ENCODE results near the gene GID8. TPM values are rescaled to one million over a fixed set of nuclear protein-coding genes. Genes with fewer than 3 reads are reported as not detected.
A peak's percentile ranks its signal among the peaks of the same experiment; 100 is the strongest.

GID8 gene
- total and polyA plus RNA-seq, 2 of the 13 experiments (the other 11 are each of a cell fraction or from before 2014, with no cell fraction given) = 39.6 to 59.8 TPM

GRCh38 chr20:62956387-62957135, 18.6 kb downstream of the GID8 start (continued):
- TF ChIP-seq HNF1A (IDR thresholded peaks at IDR 0.05; ENCODE audit: low read depth) (no peak), HNF1A (CRISPR knock-in tag; IDR thresholded peaks at IDR 0.05; ENCODE audit: borderline replicate concordance) (no peak), MTF2 (CRISPR knock-in tag; IDR thresholded peaks at IDR 0.05; ENCODE audit: borderline replicate concordance) (no peak), STAT6 (CRISPR knock-in tag; IDR thresholded peaks at IDR 0.05; ENCODE audit: borderline replicate concordance) (no peak; the same call in 1 of the 2 replicates), ZNF235 (CRISPR knock-in tag; IDR thresholded peaks at IDR 0.05; ENCODE audit: borderline replicate concordance) (no peak), DZIP1 (CRISPR knock-in tag; IDR thresholded peaks at IDR 0.05) (no peak), ZC3H13 (CRISPR knock-in tag; IDR thresholded peaks at IDR 0.05) (0 out of 2 replicates have a peak, but pooled peaks have one; percentile 4), USF2 (IDR thresholded peaks at IDR 0.05; ENCODE audit: low read depth, low read length) (no peak), USF2 (CRISPR knock-in tag; IDR thresholded peaks at IDR 0.05; ENCODE audit: borderline replicate concordance) (no peak), ELF3 (CRISPR knock-in tag; IDR thresholded peaks at IDR 0.05) (no peak), ZBTB46 (CRISPR knock-in tag; IDR thresholded peaks at IDR 0.05; ENCODE audit: borderline replicate concordance) (no peak), MAFF (IDR thresholded peaks at IDR 0.05; ENCODE audit: low read depth, low read length) (no peak), ZEB1 (IDR thresholded peaks at IDR 0.05; ENCODE audit: insufficient replicate concordance, low read depth) (no peak), HMG20B (CRISPR knock-in tag; conservative IDR thresholded peaks at IDR 0.05) (no peak), CENPX (CRISPR knock-in tag; IDR thresholded peaks at IDR 0.05) (no peak)
